ENCODE results near the gene LYPD5.

Gene LYPD5

DNA sequence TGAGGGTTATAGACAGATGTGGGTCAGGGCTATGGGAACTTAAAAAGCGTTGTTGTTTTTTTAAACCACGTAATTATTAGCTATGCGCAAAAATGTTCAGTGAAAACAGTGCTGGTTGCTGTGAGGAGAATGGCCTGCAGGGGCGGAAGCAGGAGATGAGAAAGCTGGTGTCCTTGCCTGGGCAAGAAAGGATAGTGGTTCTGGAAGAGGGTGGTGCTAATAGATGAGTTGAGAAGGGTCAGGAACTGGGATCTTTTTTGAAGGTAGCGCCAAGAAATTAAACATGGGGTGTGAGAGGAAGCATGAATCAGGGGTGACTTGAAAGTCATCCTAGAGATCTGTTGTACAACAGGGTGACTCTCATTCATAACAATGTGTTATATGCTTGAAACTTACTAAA is 42.7 kb downstream of the LYPD5 start:
- WGBS = 72% methylated on average over 4 of the region's 5 CpGs
- H3K9me3 ChIP-seq (ENCODE audit: control insufficient read depth, low read length) = no peaks in the 10 kb centered on the region
- no peak overlapping the region for H3K4me3 ChIP-seq (ENCODE audit: insufficient read depth in 1 of 2, low read depth in 1 of 2, low read length in 2 of 2)
- no peak overlapping the region for H2BK15ac ChIP-seq (ENCODE audit: low read depth, poor library complexity, severe bottlenecking)
- no peak overlapping the region for H2AK5ac ChIP-seq (ENCODE audit: low read length, severe bottlenecking)
- H4K91ac ChIP-seq (ENCODE audit: low read length) = no peak overlapping the region
- no peak overlapping the region for H2BK5ac ChIP-seq (ENCODE audit: low read depth, low read length, poor library complexity, severe bottlenecking)
- H4K8ac ChIP-seq (ENCODE audit: low read length) = no peak overlapping the region
- H3K36me3 ChIP-seq (ENCODE audit: control insufficient read depth in 1 of 2, insufficient read depth in 2 of 2, low read depth in 1 of 2, low read length in 2 of 2) = peaks cover 0 to 3% of the 10 kb centered on the region in 2 experiments
- H2AFZ ChIP-seq (ENCODE audit: low read depth, low read length) = no peak overlapping the region
- no peaks in the 10 kb centered on the region for H3K79me1 ChIP-seq (replicated peaks; ENCODE audit: low read length, poor library complexity, severe bottlenecking)
- H3K4ac ChIP-seq (ENCODE audit: low read depth in 1 of 2, low read length in 2 of 2) = no peak overlapping the region
- H3K27me3 ChIP-seq (ENCODE audit: control insufficient read depth in 1 of 2, insufficient read depth in 1 of 2, low read length in 2 of 2) = no peaks in the 10 kb centered on the region
- peak overlapping the region in 1 of 2 experiments; percentile 42 for H3K23ac ChIP-seq (ENCODE audit: low read length in 2 of 2)
- no peak overlapping the region for H3K14ac ChIP-seq (ENCODE audit: low read length in 2 of 2)
- no peak overlapping the region for H3K4me2 ChIP-seq (ENCODE audit: low read length, poor library complexity, severe bottlenecking)
- peak overlapping the region; percentile 47 for H3K9ac ChIP-seq (ENCODE audit: low read length)
- peak; percentile 65 for DNase-seq
- H3K4me1 ChIP-seq (ENCODE audit: control insufficient read depth, insufficient read depth, low read depth, low read length) = peaks cover 15% of the 10 kb centered on the region
- no peak overlapping the region for H2BK120ac ChIP-seq (ENCODE audit: low read depth, low read length)
- peak overlapping the region; percentile 34 for H3K27ac ChIP-seq (ENCODE audit: low read length, poor library complexity, severe bottlenecking)
- peak overlapping the region in 1 of 2 experiments; percentile 16 for H3K18ac ChIP-seq (ENCODE audit: low read depth in 1 of 2, low read length in 2 of 2)
- no peak overlapping the region for H2BK12ac ChIP-seq (ENCODE audit: low read length in 2 of 2)

DNA sequence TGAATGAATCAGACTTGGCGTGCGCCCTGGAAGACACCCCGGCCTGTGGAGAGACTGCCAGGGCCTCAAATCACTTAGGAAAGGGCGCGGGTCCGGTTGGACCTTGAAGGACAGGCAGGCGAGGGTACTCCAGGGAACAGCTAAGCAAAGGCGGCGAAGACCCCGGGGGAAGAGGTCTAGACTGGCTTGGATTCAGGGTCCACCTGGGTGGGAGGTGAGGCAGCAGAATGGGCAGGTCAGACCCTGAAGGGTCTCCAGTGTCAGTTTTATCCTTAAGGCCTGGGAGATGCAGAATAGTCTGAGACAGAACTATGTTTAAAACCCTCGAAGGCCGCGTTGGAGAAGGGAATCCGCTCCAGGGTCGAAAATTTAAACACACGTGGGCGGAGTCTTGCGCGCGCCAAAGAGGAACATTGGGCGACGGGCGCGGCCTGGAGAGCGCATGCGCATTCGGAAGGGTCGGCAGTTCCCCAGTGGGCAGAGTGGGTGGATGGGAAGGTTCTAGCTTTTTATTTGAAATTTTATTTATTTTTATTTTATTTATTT is 46.9 kb downstream of the LYPD5 start:
- H3K4me3 ChIP-seq (ENCODE audit: insufficient read depth in 1 of 2, low read depth in 1 of 2, low read length in 2 of 2) = peak overlapping the region; percentile 70 to 93
- H3K9me3 ChIP-seq (ENCODE audit: control insufficient read depth, low read length) = no peaks in the 10 kb centered on the region
- H4K91ac ChIP-seq (ENCODE audit: low read length) = peak overlapping the region; percentile 83
- H2AFZ ChIP-seq (ENCODE audit: low read depth, low read length) = peak overlapping the region; percentile 74
- H2BK5ac ChIP-seq (ENCODE audit: low read depth, low read length, poor library complexity, severe bottlenecking) = peak overlapping the region; percentile 94
- H3K4ac ChIP-seq (ENCODE audit: low read depth in 1 of 2, low read length in 2 of 2) = peak overlapping the region; percentile 75 to 77
- peak overlapping the region; percentile 86 to 91 for H3K18ac ChIP-seq (ENCODE audit: low read depth in 1 of 2, low read length in 2 of 2)
- DNase-seq = peak; percentile 73
- H2BK120ac ChIP-seq (ENCODE audit: low read depth, low read length) = peak overlapping the region; percentile 89
- peak overlapping the region; percentile 99 for H3K27ac ChIP-seq (ENCODE audit: low read length, poor library complexity, severe bottlenecking)
- peaks cover 8% of the 10 kb centered on the region for H3K79me1 ChIP-seq (replicated peaks; ENCODE audit: low read length, poor library complexity, severe bottlenecking)
- peak overlapping the region; percentile 95 for H3K9ac ChIP-seq (ENCODE audit: low read length)
- H3K14ac ChIP-seq (ENCODE audit: low read length in 2 of 2) = peak overlapping the region in 1 of 2 experiments; percentile 78
- peak overlapping the region; percentile 80 for H2BK15ac ChIP-seq (ENCODE audit: low read depth, poor library complexity, severe bottlenecking)
- 2% methylated on average over 23 of the region's 28 CpGs for WGBS
- H3K4me1 ChIP-seq (ENCODE audit: control insufficient read depth, insufficient read depth, low read depth, low read length) = peaks cover 24% of the 10 kb centered on the region
- peaks cover 6 to 19% of the 10 kb centered on the region in 2 experiments for H3K36me3 ChIP-seq (ENCODE audit: control insufficient read depth in 1 of 2, insufficient read depth in 2 of 2, low read depth in 1 of 2, low read length in 2 of 2)
- peak overlapping the region; percentile 91 for H2AK5ac ChIP-seq (ENCODE audit: low read length, severe bottlenecking)
- H2BK12ac ChIP-seq (ENCODE audit: low read length in 2 of 2) = peak overlapping the region; percentile 33 to 87
- H4K8ac ChIP-seq (ENCODE audit: low read length) = peak overlapping the region; percentile 90
- H3K4me2 ChIP-seq (ENCODE audit: low read length, poor library complexity, severe bottlenecking) = peak overlapping the region; percentile 100
- H3K27me3 ChIP-seq (ENCODE audit: control insufficient read depth in 1 of 2, insufficient read depth in 1 of 2, low read length in 2 of 2) = no peaks in the 10 kb centered on the region
- peak overlapping the region; percentile 27 to 51 for H3K23ac ChIP-seq (ENCODE audit: low read length in 2 of 2)

DNA sequence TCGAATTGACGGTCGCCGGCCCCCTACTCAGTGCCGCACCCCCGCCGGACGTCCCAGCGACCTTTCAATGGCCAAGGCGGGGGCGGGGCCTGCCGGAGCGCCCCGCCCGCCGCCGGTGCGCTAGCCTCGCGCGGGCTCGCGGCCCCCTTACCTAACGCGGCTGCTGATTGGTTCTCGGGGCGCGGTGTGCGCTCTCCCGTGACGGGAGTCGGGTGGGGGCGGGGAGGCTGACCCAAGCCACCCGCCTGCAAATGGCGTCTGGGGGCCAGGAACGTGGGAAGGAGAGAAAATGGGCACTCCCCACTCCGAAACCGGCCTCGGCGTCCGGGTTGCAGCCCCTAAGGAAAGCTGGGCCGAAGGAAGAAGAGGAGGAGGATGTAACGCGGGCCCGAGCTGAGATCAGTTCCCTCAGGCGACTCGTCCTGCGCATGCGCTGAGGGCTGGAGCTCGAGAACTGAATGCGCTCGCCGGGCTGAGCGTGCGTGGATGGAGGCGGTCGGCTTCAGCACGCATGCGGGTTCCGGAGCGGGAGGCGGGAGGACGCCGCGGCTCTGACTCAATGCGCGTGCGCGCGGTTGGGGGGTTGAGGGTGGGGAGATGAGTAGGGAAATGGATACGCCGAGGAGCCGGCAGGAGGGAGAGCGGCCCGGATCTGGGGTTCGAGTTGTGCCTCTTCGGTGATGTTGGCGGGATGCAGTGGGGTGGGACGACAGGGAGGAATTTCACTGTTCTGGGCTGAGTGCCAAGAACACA is 47.6 kb downstream of the LYPD5 start, which contains the start of gene SMG9:
Gene SMG9, minus strand, starts transcription at position 460 of the 753 bp plus-strand sequence. CDS start 4,221 bp downstream, outside the sequence.
- peak within 1 kb of the TSS; percentile 33 to 87 for H2BK12ac ChIP-seq (ENCODE audit: low read length in 2 of 2)
- H3K9ac ChIP-seq (ENCODE audit: low read length) = peak within 1 kb of the TSS; percentile 95
- H3K79me1 ChIP-seq (replicated peaks; ENCODE audit: low read length, poor library complexity, severe bottlenecking) = peaks cover 13% of the 10 kb centered on the region
- H3K4me2 ChIP-seq (ENCODE audit: low read length, poor library complexity, severe bottlenecking) = peak within 1 kb of the TSS; percentile 100
- peak within 1 kb of the TSS; percentile 98 for H2BK5ac ChIP-seq (ENCODE audit: low read depth, low read length, poor library complexity, severe bottlenecking)
- H3K14ac ChIP-seq (ENCODE audit: low read length in 2 of 2) = peak within 1 kb of the TSS in 1 of 2 experiments; percentile 78
- H4K91ac ChIP-seq (ENCODE audit: low read length) = peak within 1 kb of the TSS; percentile 83
- peak within 1 kb of the TSS; percentile 27 to 51 for H3K23ac ChIP-seq (ENCODE audit: low read length in 2 of 2)
- H2BK120ac ChIP-seq (ENCODE audit: low read depth, low read length) = peak within 1 kb of the TSS; percentile 89
- peak within 1 kb of the TSS; percentile 80 for H2BK15ac ChIP-seq (ENCODE audit: low read depth, poor library complexity, severe bottlenecking)
- H3K4ac ChIP-seq (ENCODE audit: low read depth in 1 of 2, low read length in 2 of 2) = peak within 1 kb of the TSS; percentile 75 to 98
- peak within 1 kb of the TSS; percentile 85 for H2AFZ ChIP-seq (ENCODE audit: low read depth, low read length)
- H3K4me1 ChIP-seq (ENCODE audit: control insufficient read depth, insufficient read depth, low read depth, low read length) = peaks cover 24% of the 10 kb centered on the region
- peak within 1 kb of the TSS; percentile 91 for H2AK5ac ChIP-seq (ENCODE audit: low read length, severe bottlenecking)
- no peaks in the 10 kb centered on the region for H3K9me3 ChIP-seq (ENCODE audit: control insufficient read depth, low read length)
- H3K18ac ChIP-seq (ENCODE audit: low read depth in 1 of 2, low read length in 2 of 2) = peak within 1 kb of the TSS; percentile 91 to 94
- DNase-seq = peak; percentile 98
- peak within 1 kb of the TSS; percentile 91 for H4K8ac ChIP-seq (ENCODE audit: low read length)
- under 1% methylated on average over 79 of the region's 79 CpGs for WGBS
- peak within 1 kb of the TSS; percentile 70 to 93 for H3K4me3 ChIP-seq (ENCODE audit: insufficient read depth in 1 of 2, low read depth in 1 of 2, low read length in 2 of 2)
- no peaks in the 10 kb centered on the region for H3K27me3 ChIP-seq (ENCODE audit: control insufficient read depth in 1 of 2, insufficient read depth in 1 of 2, low read length in 2 of 2)
- peak within 1 kb of the TSS; percentile 99 for H3K27ac ChIP-seq (ENCODE audit: low read length, poor library complexity, severe bottlenecking)
- H3K36me3 ChIP-seq (ENCODE audit: control insufficient read depth in 1 of 2, insufficient read depth in 2 of 2, low read depth in 1 of 2, low read length in 2 of 2) = peaks cover 9 to 25% of the 10 kb centered on the region in 2 experiments

DNA sequence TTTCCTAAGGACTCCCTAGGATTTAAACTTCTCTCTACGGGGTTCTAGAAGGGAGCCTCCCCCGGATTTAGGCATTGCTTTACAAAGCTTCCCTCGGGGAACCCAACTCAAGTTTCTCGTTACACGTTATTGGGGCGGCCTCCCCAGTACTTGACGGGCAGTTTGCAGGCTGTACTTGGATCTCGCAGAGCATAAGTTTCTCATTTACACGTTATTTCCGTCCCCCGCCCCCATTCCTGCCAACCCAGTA is 48.1 kb downstream of the LYPD5 start:
- H3K9me3 ChIP-seq (ENCODE audit: control insufficient read depth, low read length) = no peaks in the 10 kb centered on the region
- peak overlapping the region; percentile 27 for H2BK120ac ChIP-seq (ENCODE audit: low read depth, low read length)
- no peak overlapping the region for H3K23ac ChIP-seq (ENCODE audit: low read length in 2 of 2)
- peak overlapping the region; percentile 50 to 94 for H3K18ac ChIP-seq (ENCODE audit: low read depth in 1 of 2, low read length in 2 of 2)
- H3K27me3 ChIP-seq (ENCODE audit: control insufficient read depth in 1 of 2, insufficient read depth in 1 of 2, low read length in 2 of 2) = no peaks in the 10 kb centered on the region
- H4K8ac ChIP-seq (ENCODE audit: low read length) = no peak overlapping the region
- peak overlapping the region; percentile 83 for H2AK5ac ChIP-seq (ENCODE audit: low read length, severe bottlenecking)
- no peak overlapping the region for H3K14ac ChIP-seq (ENCODE audit: low read length in 2 of 2)
- 1% methylated on average over 11 of the region's 11 CpGs for WGBS
- peak overlapping the region; percentile 98 for H2BK5ac ChIP-seq (ENCODE audit: low read depth, low read length, poor library complexity, severe bottlenecking)
- H4K91ac ChIP-seq (ENCODE audit: low read length) = no peak overlapping the region
- H3K4ac ChIP-seq (ENCODE audit: low read depth in 1 of 2, low read length in 2 of 2) = peak overlapping the region; percentile 24 to 77
- H3K4me3 ChIP-seq (ENCODE audit: insufficient read depth in 1 of 2, low read depth in 1 of 2, low read length in 2 of 2) = peak overlapping the region; percentile 64 to 93
- H2BK15ac ChIP-seq (ENCODE audit: low read depth, poor library complexity, severe bottlenecking) = peak overlapping the region; percentile 74
- H2AFZ ChIP-seq (ENCODE audit: low read depth, low read length) = no peak overlapping the region
- no peak overlapping the region for H2BK12ac ChIP-seq (ENCODE audit: low read length in 2 of 2)
- peaks cover 24% of the 10 kb centered on the region for H3K4me1 ChIP-seq (ENCODE audit: control insufficient read depth, insufficient read depth, low read depth, low read length)
- peaks cover 12 to 30% of the 10 kb centered on the region in 2 experiments for H3K36me3 ChIP-seq (ENCODE audit: control insufficient read depth in 1 of 2, insufficient read depth in 2 of 2, low read depth in 1 of 2, low read length in 2 of 2)
- no peak for DNase-seq
- peak overlapping the region; percentile 100 for H3K4me2 ChIP-seq (ENCODE audit: low read length, poor library complexity, severe bottlenecking)
- H3K27ac ChIP-seq (ENCODE audit: low read length, poor library complexity, severe bottlenecking) = peak overlapping the region; percentile 94
- peak overlapping the region; percentile 95 for H3K9ac ChIP-seq (ENCODE audit: low read length)
- H3K79me1 ChIP-seq (replicated peaks; ENCODE audit: low read length, poor library complexity, severe bottlenecking) = peaks cover 18% of the 10 kb centered on the region
